ENCODE measurements around the gene PGAP6.
"Not testable (repeated sequence)": the region's sequence is repeated elsewhere in the genome, so short reads cannot be mapped to it uniquely, and the experiment has no call there.

Gene PGAP6

GRCh38 chr16:346587-346986 is 35.2 kb downstream of the PGAP6 start:
- no peaks in the 10 kb centered on the region for H3K9me3 ChIP-seq (ENCODE audit: control insufficient read depth, insufficient read depth, low read length)
- H3K27ac ChIP-seq (ENCODE audit: low read depth, low read length): no peak overlapping the region
- H3K4me1 ChIP-seq (ENCODE audit: control insufficient read depth, low read length): peaks cover 32% of the 10 kb centered on the region
- TF ChIP-seq, protein P1, sequence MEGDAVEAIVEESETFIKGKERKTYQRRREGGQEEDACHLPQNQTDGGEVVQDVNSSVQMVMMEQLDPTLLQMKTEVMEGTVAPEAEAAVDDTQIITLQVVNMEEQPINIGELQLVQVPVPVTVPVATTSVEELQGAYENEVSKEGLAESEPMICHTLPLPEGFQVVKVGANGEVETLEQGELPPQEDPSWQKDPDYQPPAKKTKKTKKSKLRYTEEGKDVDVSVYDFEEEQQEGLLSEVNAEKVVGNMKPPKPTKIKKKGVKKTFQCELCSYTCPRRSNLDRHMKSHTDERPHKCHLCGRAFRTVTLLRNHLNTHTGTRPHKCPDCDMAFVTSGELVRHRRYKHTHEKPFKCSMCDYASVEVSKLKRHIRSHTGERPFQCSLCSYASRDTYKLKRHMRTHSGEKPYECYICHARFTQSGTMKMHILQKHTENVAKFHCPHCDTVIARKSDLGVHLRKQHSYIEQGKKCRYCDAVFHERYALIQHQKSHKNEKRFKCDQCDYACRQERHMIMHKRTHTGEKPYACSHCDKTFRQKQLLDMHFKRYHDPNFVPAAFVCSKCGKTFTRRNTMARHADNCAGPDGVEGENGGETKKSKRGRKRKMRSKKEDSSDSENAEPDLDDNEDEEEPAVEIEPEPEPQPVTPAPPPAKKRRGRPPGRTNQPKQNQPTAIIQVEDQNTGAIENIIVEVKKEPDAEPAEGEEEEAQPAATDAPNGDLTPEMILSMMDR (IDR thresholded peaks at IDR 0.05; ENCODE audit: low read depth, low read length, poor library complexity, severe bottlenecking): no peak
- no peak for TF ChIP-seq EZH2phosphoT487 (IDR thresholded peaks at IDR 0.05; ENCODE audit: borderline replicate concordance, low read length)
- no peaks in the 10 kb centered on the region for H3K27me3 ChIP-seq (ENCODE audit: control insufficient read depth, low read length)
- peaks cover 5% of the 10 kb centered on the region for H4K20me1 ChIP-seq (ENCODE audit: control insufficient read depth, insufficient read depth, low read depth, low read length)
- no peak overlapping the region for H3K4me3 ChIP-seq (ENCODE audit: low read length)
- H3K9me2 ChIP-seq (replicated peaks; ENCODE audit: control insufficient read depth, low read length): no peaks in the 10 kb centered on the region
- peaks cover 46% of the 10 kb centered on the region for H3K36me3 ChIP-seq (ENCODE audit: control insufficient read depth, low read length)
- H3K4me2 ChIP-seq (ENCODE audit: low read length): no peak overlapping the region
- no peaks in the 10 kb centered on the region for H3F3A ChIP-seq (ENCODE audit: control insufficient read depth, insufficient read depth)
- peaks cover 96% of the 10 kb centered on the region for H3K79me2 ChIP-seq (ENCODE audit: control insufficient read depth, low read length)

- TF ChIP-seq, protein P1 (IDR thresholded peaks at IDR 0.05; ENCODE audit: low read depth, low read length, poor library complexity, severe bottlenecking): no peak
- TF ChIP-seq EZH2phosphoT487 (IDR thresholded peaks at IDR 0.05; ENCODE audit: borderline replicate concordance, low read length): no peak
Observed at GRCh38 chr16:345772-346171, 36.0 kb downstream of the PGAP6 start.

DNA sequence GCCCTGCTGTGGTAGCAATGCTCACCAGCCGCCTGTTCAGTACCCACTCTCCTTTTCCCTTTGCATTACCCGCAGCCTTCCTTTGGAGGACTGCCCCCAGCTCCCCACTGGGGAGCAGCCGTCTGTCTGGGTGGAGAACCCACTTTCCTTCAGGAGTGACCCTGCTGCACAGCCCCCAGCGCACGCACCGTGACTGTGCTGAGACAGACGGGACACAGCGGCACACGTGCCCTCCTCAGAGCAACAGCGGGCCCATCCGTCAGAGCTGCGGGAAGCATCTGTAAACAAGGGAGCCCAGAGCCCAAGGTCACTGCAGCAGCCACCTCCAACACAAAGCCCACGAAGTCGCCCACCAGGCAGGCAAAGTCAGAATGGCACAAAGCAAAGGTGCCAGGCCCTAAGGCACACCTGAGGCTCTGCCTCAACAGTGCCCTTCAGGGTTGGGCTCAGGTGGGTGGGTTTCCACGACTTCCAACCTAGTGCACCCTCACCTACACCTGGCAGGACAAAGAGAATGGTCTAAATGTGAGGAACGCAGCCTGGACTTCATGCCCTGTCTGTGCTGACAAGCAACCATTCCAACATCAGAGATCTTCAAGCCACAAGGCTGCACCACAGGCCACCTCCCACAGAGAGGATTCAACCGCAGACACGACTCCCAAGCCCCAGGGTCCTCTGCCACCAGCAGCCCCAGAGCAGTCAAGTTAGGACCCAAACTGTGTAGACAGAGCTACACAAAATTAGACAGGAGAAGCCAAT is 39.1 kb downstream of the PGAP6 start:
- Histone ChIP-seq H3K4me1 (ENCODE audit: control insufficient read depth, low read length) (no peaks in the 10 kb centered on the region), H3K79me2 (ENCODE audit: control insufficient read depth, low read length) (peaks cover 95% of the 10 kb centered on the region), H3K27me3 (ENCODE audit: control insufficient read depth, low read length) (no peaks in the 10 kb centered on the region), H4K20me1 (ENCODE audit: control insufficient read depth, insufficient read depth, low read depth, low read length) (peaks cover 3% of the 10 kb centered on the region; the same call in 1 of the 2 replicates), H3K4me2 (ENCODE audit: low read length) (no peak overlapping the region), H3K9me3 (ENCODE audit: control insufficient read depth, insufficient read depth, low read length) (no peaks in the 10 kb centered on the region), H3K36me3 (ENCODE audit: control insufficient read depth, low read length) (peaks cover 37% of the 10 kb centered on the region), H3K9me2 (replicated peaks; ENCODE audit: control insufficient read depth, low read length) (no peaks in the 10 kb centered on the region), H3F3A (ENCODE audit: control insufficient read depth, insufficient read depth) (no peaks in the 10 kb centered on the region), H3K4me3 (ENCODE audit: low read length) (no peak overlapping the region), H3K27ac (ENCODE audit: low read depth, low read length) (no peak overlapping the region)
- no peak for TF ChIP-seq EZH2phosphoT487 (IDR thresholded peaks at IDR 0.05; ENCODE audit: borderline replicate concordance, low read length)
- TF ChIP-seq, protein P1 (IDR thresholded peaks at IDR 0.05; ENCODE audit: low read depth, low read length, poor library complexity, severe bottlenecking): no peak

More at GRCh38 chr16:345772-346171, 36.0 kb downstream of the PGAP6 start:
- peaks cover 96% of the 10 kb centered on the region for H3K79me2 ChIP-seq (ENCODE audit: control insufficient read depth, low read length)
- no peaks in the 10 kb centered on the region for H3K9me3 ChIP-seq (ENCODE audit: control insufficient read depth, insufficient read depth, low read length)
- peaks cover 25% of the 10 kb centered on the region for H3K4me1 ChIP-seq (ENCODE audit: control insufficient read depth, low read length)
- H3K4me3 ChIP-seq (ENCODE audit: low read length): no peak overlapping the region
- no peak overlapping the region for H3K4me2 ChIP-seq (ENCODE audit: low read length)
- H3K27ac ChIP-seq (ENCODE audit: low read depth, low read length): no peak overlapping the region
- no peaks in the 10 kb centered on the region for H3K27me3 ChIP-seq (ENCODE audit: control insufficient read depth, low read length)
- H4K20me1 ChIP-seq (ENCODE audit: control insufficient read depth, insufficient read depth, low read depth, low read length): peaks cover 5% of the 10 kb centered on the region
- peaks cover 46% of the 10 kb centered on the region for H3K36me3 ChIP-seq (ENCODE audit: control insufficient read depth, low read length)
- H3F3A ChIP-seq (ENCODE audit: control insufficient read depth, insufficient read depth): no peaks in the 10 kb centered on the region
- no peaks in the 10 kb centered on the region for H3K9me2 ChIP-seq (replicated peaks; ENCODE audit: control insufficient read depth, low read length)

GRCh38 chr16:341974-342336 is 39.8 kb downstream of the PGAP6 start:
- not testable (repeated sequence) for H4K20me1 ChIP-seq (ENCODE audit: control insufficient read depth, insufficient read depth, low read depth, low read length); H3K27me3 ChIP-seq (ENCODE audit: control insufficient read depth, low read length); H3K4me3 ChIP-seq (ENCODE audit: low read length); H3K4me2 ChIP-seq (ENCODE audit: low read length); H3F3A ChIP-seq (ENCODE audit: control insufficient read depth, insufficient read depth); H3K9me3 ChIP-seq (ENCODE audit: control insufficient read depth, insufficient read depth, low read length); H3K9me2 ChIP-seq (replicated peaks; ENCODE audit: control insufficient read depth, low read length); H3K27ac ChIP-seq (ENCODE audit: low read depth, low read length); H3K4me1 ChIP-seq (ENCODE audit: control insufficient read depth, low read length)
- peaks cover 94% of the 10 kb centered on the region for H3K79me2 ChIP-seq (ENCODE audit: control insufficient read depth, low read length)
- H3K36me3 ChIP-seq (ENCODE audit: control insufficient read depth, low read length): peaks cover 31% of the 10 kb centered on the region

DNA sequence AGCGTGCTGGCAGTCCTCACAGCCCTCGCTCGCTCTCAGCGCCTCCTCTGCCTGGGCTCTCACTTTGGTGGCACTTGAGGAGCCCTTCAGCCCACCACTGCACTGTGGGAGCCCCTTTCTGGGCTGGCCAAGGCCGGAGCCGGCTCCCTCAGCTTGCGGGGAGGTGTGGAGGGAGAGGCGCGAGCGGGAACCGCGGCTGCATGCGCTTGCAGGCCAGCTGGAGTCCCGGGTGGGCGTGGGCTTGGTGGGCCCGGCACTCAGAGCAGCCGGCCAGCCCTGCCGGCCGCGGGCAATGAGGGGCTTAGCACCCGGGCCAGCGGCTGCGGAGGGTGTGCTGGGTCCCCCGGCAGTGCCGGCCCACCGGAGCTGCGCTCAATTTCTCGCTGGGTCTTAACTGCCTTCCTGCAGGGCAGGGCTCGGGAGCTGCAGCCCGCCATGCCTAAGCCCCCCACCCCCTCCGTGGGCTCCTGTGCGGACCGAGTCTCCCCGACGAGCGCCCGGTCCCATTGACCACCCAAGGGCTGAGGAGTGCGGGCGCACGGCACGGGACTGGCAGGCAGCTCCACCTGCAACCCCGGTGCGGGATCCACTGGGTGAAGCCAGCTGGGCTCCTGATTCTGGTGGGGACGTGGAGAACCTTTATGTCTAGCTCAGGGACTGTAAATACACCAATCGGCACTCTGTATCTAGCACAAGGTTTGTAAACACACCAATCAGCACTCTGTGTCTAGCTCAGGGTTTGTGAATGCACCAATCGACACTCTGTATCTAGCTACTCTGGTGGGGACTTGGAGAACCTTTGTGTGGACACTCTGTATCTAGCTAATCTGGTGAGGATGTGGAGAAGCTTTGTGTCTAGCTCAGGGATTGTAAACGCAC is 40.4 kb downstream of the PGAP6 start:
- H3K9me2 ChIP-seq (replicated peaks; ENCODE audit: control insufficient read depth, low read length); H3K4me3 ChIP-seq (ENCODE audit: low read length); H3K4me2 ChIP-seq (ENCODE audit: low read length); H3K27me3 ChIP-seq (ENCODE audit: control insufficient read depth, low read length); H3K9me3 ChIP-seq (ENCODE audit: control insufficient read depth, insufficient read depth, low read length); H4K20me1 ChIP-seq (ENCODE audit: control insufficient read depth, insufficient read depth, low read depth, low read length); H3K4me1 ChIP-seq (ENCODE audit: control insufficient read depth, low read length); H3K27ac ChIP-seq (ENCODE audit: low read depth, low read length); H3F3A ChIP-seq (ENCODE audit: control insufficient read depth, insufficient read depth): not testable (repeated sequence)
- H3K79me2 ChIP-seq (ENCODE audit: control insufficient read depth, low read length): peaks cover 94% of the 10 kb centered on the region
- peaks cover 25% of the 10 kb centered on the region for H3K36me3 ChIP-seq (ENCODE audit: control insufficient read depth, low read length)
